Lower leg skin (tissue), 3 donors: ENCODE data around the gene MMP24.

ENCODE experiments used
- CTCF ChIP-seq, 3 donors: fragments of 450-650 bp; IDR thresholded peaks; one replicate each; pipeline ENCODE4 v1.5.1; 2016; ENCODE audit warnings: antibody characterized with exemption in 3 of 3, mild to moderate bottlenecking in 3 of 3, moderate library complexity in 2 of 3
- POLR2A ChIP-seq, 2 donors: fragments of 450-650 bp; IDR thresholded peaks; one replicate each; pipeline ENCODE4 v1.6.1; 2016 to 2017; ENCODE audit warnings: antibody characterized with exemption in 2 of 2, mild to moderate bottlenecking in 1 of 2, moderate library complexity in 1 of 2

- TF ChIP-seq POLR2A (IDR thresholded peaks at IDR 0.05) (no peak), CTCF (IDR thresholded peaks at IDR 0.05) (no peak)
Measured at GRCh38 chr20:35273449-35274171, 47.1 kb downstream of the MMP24 start.
